ENCODE results near the gene SYK.
"Not testable (repeated sequence)": the region's sequence is repeated elsewhere in the genome, so short reads cannot be mapped to it uniquely, and the experiment has no call there.

The SYK gene

DNA sequence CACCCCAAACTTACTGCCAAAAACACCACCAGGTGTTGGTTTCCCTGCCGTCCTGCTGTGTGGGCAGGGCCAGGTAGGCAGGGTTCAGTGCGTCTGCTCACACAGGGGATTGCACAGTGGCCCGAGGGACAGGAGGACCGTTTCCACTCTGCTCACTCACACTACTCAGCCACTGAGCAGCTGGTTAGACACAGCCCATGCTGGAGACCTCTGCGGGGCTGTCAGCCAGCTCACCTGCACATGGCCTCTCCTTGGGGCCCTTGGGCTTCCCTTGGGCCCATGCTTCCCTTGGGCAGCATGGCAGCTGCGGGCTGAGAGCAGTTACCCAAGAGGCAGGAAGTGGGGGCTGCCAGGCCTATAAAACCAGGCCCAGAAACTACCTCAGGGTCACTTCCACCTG is 79.0 kb downstream of the SYK start:
- no peaks in the 10 kb centered on the region for H3K4me1 ChIP-seq (ENCODE audit: control insufficient read depth, insufficient read depth, low read length)
- no peaks in the 10 kb centered on the region for H3K27me3 ChIP-seq (ENCODE audit: control insufficient read depth, insufficient read depth, low read length)
- no peaks in the 10 kb centered on the region for H3K36me3 ChIP-seq (ENCODE audit: control insufficient read depth, insufficient read depth, low read length)
- no peak overlapping the region for H3K9ac ChIP-seq (ENCODE audit: low read depth, low read length)
- no peak overlapping the region for H3K27ac ChIP-seq (ENCODE audit: low read depth, low read length)
- H3K4me3 ChIP-seq (ENCODE audit: low read depth, low read length): no peak overlapping the region
- H3K9me3 ChIP-seq (ENCODE audit: control insufficient read depth, insufficient read depth, low read length): peaks cover 2% of the 10 kb centered on the region; the same call in 1 of the 2 replicates

DNA sequence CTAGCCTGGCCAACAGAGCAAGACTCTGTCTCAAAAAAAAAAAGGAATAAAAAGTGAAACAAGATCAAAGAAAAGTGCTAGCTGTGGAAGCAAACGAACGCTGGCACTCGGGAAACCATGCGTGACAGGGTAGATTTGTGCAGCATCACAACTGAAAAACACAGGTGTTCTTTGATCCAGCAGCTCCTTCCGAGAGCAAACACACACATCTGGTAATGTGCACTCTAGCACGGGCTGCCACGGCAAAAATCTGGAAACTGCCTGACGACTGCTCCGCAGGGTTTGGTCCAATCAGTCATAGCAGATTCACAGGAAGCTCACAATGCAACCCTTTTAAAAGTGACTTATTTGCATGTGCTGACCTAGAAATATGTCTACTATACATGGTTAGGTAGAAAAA is 80.0 kb downstream of the SYK start:
- H3K4me1 ChIP-seq (ENCODE audit: control insufficient read depth, insufficient read depth, low read length): no peaks in the 10 kb centered on the region
- H3K27me3 ChIP-seq (ENCODE audit: control insufficient read depth, insufficient read depth, low read length): no peaks in the 10 kb centered on the region
- H3K9ac ChIP-seq (ENCODE audit: low read depth, low read length): no peak overlapping the region
- H3K9me3 ChIP-seq (ENCODE audit: control insufficient read depth, insufficient read depth, low read length): peaks cover 2% of the 10 kb centered on the region; the same call in 1 of the 2 replicates
- no peaks in the 10 kb centered on the region for H3K36me3 ChIP-seq (ENCODE audit: control insufficient read depth, insufficient read depth, low read length)
- no peak overlapping the region for H3K4me3 ChIP-seq (ENCODE audit: low read depth, low read length)
- H3K27ac ChIP-seq (ENCODE audit: low read depth, low read length): no peak overlapping the region

DNA sequence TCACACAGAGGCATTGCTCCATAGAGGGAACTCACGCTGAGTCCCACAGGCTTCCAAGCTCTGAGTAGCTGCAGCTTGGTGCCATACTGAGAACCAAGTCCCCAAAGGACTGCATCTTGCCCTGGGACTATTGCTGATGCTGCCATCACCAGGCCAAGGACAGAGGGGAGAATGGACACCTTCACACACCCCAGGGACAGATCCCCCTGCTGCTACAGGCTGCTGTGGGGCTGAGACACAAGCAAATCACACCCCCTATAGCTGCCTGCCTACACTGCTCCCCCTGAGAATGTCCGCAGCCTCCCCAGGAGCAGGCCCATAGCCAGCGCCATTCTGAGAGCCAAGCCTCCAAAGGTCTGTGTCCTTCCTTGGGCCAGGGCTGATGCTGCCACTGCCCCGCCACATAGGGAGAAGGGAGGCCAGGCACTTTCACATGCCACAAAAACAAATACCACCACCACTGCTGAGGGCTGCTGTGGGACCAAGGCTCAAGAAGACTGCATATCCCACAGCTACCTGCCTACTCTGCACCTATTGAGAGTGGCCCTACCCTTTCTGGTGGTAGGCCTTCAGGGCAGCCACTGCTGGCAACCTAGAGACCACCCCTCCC is 81.5 kb downstream of the SYK start:
- Histone ChIP-seq H3K4me3 (ENCODE audit: low read depth, low read length) (no peak overlapping the region), H3K36me3 (ENCODE audit: control insufficient read depth, insufficient read depth, low read length) (no peaks in the 10 kb centered on the region), H3K27ac (ENCODE audit: low read depth, low read length) (no peak overlapping the region), H3K9ac (ENCODE audit: low read depth, low read length) (no peak overlapping the region), H3K4me1 (ENCODE audit: control insufficient read depth, insufficient read depth, low read length) (no peaks in the 10 kb centered on the region), H3K27me3 (ENCODE audit: control insufficient read depth, insufficient read depth, low read length) (no peaks in the 10 kb centered on the region), H3K9me3 (ENCODE audit: control insufficient read depth, insufficient read depth, low read length) (peaks cover 2% of the 10 kb centered on the region; the same call in 1 of the 2 replicates)

DNA sequence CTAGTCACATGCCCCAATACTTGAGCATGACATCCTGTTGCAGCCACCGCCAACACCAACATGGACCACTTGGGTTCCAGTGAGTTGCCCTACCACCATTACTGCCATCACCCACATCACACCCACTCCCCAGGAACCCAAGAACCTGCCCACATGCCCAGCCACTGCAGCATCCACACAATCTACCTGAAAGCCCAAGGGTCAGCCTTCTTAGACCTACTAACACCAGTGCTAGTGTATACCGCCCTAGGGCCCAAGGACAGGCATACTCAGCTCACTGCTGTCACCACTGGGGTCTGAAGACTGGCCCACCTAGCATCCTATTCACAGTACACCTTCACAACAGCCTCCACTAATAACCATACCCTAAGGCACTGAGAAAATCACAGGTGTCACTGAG is 82.0 kb downstream of the SYK start:
- Histone ChIP-seq H3K9ac (ENCODE audit: low read depth, low read length) (no peak overlapping the region), H3K9me3 (ENCODE audit: control insufficient read depth, insufficient read depth, low read length) (peaks cover 2% of the 10 kb centered on the region; the same call in 1 of the 2 replicates), H3K4me3 (ENCODE audit: low read depth, low read length) (no peak overlapping the region), H3K4me1 (ENCODE audit: control insufficient read depth, insufficient read depth, low read length) (no peaks in the 10 kb centered on the region), H3K36me3 (ENCODE audit: control insufficient read depth, insufficient read depth, low read length) (no peaks in the 10 kb centered on the region), H3K27me3 (ENCODE audit: control insufficient read depth, insufficient read depth, low read length) (no peaks in the 10 kb centered on the region), H3K27ac (ENCODE audit: low read depth, low read length) (no peak overlapping the region)

DNA sequence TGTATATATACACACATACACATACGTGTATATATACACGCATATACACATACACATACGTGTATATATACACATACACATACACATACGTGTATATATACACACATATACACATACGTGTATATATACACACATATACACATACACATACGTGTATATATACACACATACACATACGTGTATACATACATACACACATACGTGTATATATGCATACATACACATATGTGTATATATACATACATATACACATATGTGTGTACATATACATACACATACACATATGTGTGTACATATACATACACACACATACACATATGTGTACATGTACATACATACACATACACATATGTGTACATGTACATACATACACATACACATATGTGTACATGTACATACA is 82.6 kb downstream of the SYK start:
- H3K9ac ChIP-seq (ENCODE audit: low read depth, low read length): no peak overlapping the region
- H3K27me3 ChIP-seq (ENCODE audit: control insufficient read depth, insufficient read depth, low read length): no peaks in the 10 kb centered on the region
- no peaks in the 10 kb centered on the region for H3K36me3 ChIP-seq (ENCODE audit: control insufficient read depth, insufficient read depth, low read length)
- peaks cover 5% of the 10 kb centered on the region for H3K4me1 ChIP-seq (ENCODE audit: control insufficient read depth, insufficient read depth, low read length)
- no peak overlapping the region for H3K27ac ChIP-seq (ENCODE audit: low read depth, low read length)
- H3K4me3 ChIP-seq (ENCODE audit: low read depth, low read length): no peak overlapping the region
- peaks cover 2% of the 10 kb centered on the region; the same call in 1 of the 2 replicates for H3K9me3 ChIP-seq (ENCODE audit: control insufficient read depth, insufficient read depth, low read length)

- H3K27ac ChIP-seq (ENCODE audit: low read depth, low read length); H3K27me3 ChIP-seq (ENCODE audit: control insufficient read depth, insufficient read depth, low read length); H3K9ac ChIP-seq (ENCODE audit: low read depth, low read length); H3K4me3 ChIP-seq (ENCODE audit: low read depth, low read length); H3K9me3 ChIP-seq (ENCODE audit: control insufficient read depth, insufficient read depth, low read length); H3K36me3 ChIP-seq (ENCODE audit: control insufficient read depth, insufficient read depth, low read length): not testable (repeated sequence)
- H3K4me1 ChIP-seq (ENCODE audit: control insufficient read depth, insufficient read depth, low read length): peaks cover 29% of the 10 kb centered on the region
Measured at GRCh38 chr9:90886868-90887267, 85.2 kb downstream of the SYK start.

- Histone ChIP-seq H3K27me3 (ENCODE audit: control insufficient read depth, insufficient read depth, low read length) (no peaks in the 10 kb centered on the region), H3K4me3 (ENCODE audit: low read depth, low read length) (no peak overlapping the region), H3K9me3 (ENCODE audit: control insufficient read depth, insufficient read depth, low read length) (0 out of 2 replicates have a peak, but pooled peaks cover 1% of the 10 kb centered on the region), H3K4me1 (ENCODE audit: control insufficient read depth, insufficient read depth, low read length) (peaks cover 46% of the 10 kb centered on the region), H3K27ac (ENCODE audit: low read depth, low read length) (no peak overlapping the region), H3K36me3 (ENCODE audit: control insufficient read depth, insufficient read depth, low read length) (no peaks in the 10 kb centered on the region), H3K9ac (ENCODE audit: low read depth, low read length) (no peak overlapping the region)
Measured at GRCh38 chr9:90888941-90889340, 87.3 kb downstream of the SYK start.

DNA sequence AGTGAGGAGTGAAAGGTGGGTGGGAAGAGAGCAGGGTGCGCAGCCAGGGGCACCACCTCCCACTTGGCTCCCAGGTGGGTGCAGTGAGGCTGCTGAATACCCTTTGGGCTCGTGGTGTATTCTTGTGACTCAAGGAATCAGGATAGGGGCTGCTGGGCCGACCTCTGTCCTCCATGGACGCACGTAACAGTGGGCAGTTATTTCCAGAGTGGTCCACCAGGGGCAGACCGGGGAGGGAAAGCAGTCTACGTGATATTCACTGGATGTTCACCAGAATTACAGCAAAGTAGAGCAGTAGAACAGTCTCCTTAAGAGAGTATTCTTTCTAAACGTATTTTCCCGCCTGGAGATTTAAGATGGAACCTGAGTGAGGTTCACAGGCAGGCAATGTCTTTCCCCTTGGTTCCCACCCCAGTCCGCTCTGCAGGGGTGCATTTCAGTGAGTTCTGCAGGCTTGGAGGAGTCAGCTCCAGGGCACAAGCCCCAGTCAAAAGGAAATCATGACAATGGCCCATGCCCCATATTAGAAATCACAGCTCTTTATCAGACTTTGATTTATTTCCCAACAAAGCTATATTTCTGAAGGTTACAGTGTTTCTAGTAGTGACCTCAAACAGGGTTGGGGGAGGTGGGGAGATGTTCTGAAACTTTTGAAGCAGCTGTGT is 88.7 kb downstream of the SYK start:
- H3K4me1 ChIP-seq (ENCODE audit: control insufficient read depth, insufficient read depth, low read length): peaks cover 46% of the 10 kb centered on the region
- H3K27me3 ChIP-seq (ENCODE audit: control insufficient read depth, insufficient read depth, low read length): no peaks in the 10 kb centered on the region
- H3K4me3 ChIP-seq (ENCODE audit: low read depth, low read length): no peak overlapping the region; the same call in 1 of the 2 replicates
- no peaks in the 10 kb centered on the region for H3K9me3 ChIP-seq (ENCODE audit: control insufficient read depth, insufficient read depth, low read length)
- no peaks in the 10 kb centered on the region for H3K36me3 ChIP-seq (ENCODE audit: control insufficient read depth, insufficient read depth, low read length)
- H3K27ac ChIP-seq (ENCODE audit: low read depth, low read length): no peak overlapping the region
- H3K9ac ChIP-seq (ENCODE audit: low read depth, low read length): no peak overlapping the region

GRCh38 chr9:90891308-90892040 is 89.9 kb downstream of the SYK start:
- Histone ChIP-seq H3K4me3 (ENCODE audit: low read depth, low read length) (no peak overlapping the region), H3K9ac (ENCODE audit: low read depth, low read length) (no peak overlapping the region), H3K27ac (ENCODE audit: low read depth, low read length) (no peak overlapping the region), H3K36me3 (ENCODE audit: control insufficient read depth, insufficient read depth, low read length) (no peaks in the 10 kb centered on the region), H3K4me1 (ENCODE audit: control insufficient read depth, insufficient read depth, low read length) (peaks cover 58% of the 10 kb centered on the region), H3K27me3 (ENCODE audit: control insufficient read depth, insufficient read depth, low read length) (no peaks in the 10 kb centered on the region), H3K9me3 (ENCODE audit: control insufficient read depth, insufficient read depth, low read length) (no peaks in the 10 kb centered on the region)

- Histone ChIP-seq H3K27me3 (ENCODE audit: control insufficient read depth, insufficient read depth, low read length) (no peaks in the 10 kb centered on the region), H3K36me3 (ENCODE audit: control insufficient read depth, insufficient read depth, low read length) (no peaks in the 10 kb centered on the region), H3K27ac (ENCODE audit: low read depth, low read length) (no peak overlapping the region), H3K9me3 (ENCODE audit: control insufficient read depth, insufficient read depth, low read length) (no peaks in the 10 kb centered on the region), H3K9ac (ENCODE audit: low read depth, low read length) (no peak overlapping the region), H3K4me1 (ENCODE audit: control insufficient read depth, insufficient read depth, low read length) (peaks cover 58% of the 10 kb centered on the region), H3K4me3 (ENCODE audit: low read depth, low read length) (no peak overlapping the region)
Measured at GRCh38 chr9:90892918-90893317, 91.3 kb downstream of the SYK start.

GRCh38 chr9:90893706-90894105 is 92.1 kb downstream of the SYK start:
- Histone ChIP-seq H3K27ac (ENCODE audit: low read depth, low read length) (no peak overlapping the region), H3K4me3 (ENCODE audit: low read depth, low read length) (no peak overlapping the region), H3K36me3 (ENCODE audit: control insufficient read depth, insufficient read depth, low read length) (no peaks in the 10 kb centered on the region), H3K4me1 (ENCODE audit: control insufficient read depth, insufficient read depth, low read length) (peaks cover 58% of the 10 kb centered on the region), H3K9ac (ENCODE audit: low read depth, low read length) (no peak overlapping the region), H3K27me3 (ENCODE audit: control insufficient read depth, insufficient read depth, low read length) (no peaks in the 10 kb centered on the region), H3K9me3 (ENCODE audit: control insufficient read depth, insufficient read depth, low read length) (no peaks in the 10 kb centered on the region)
